ENCODE measurements around the gene GATA6. TPM values are rescaled to one million over a fixed set of nuclear protein-coding genes. Genes with fewer than 3 reads are reported as not detected.

The GATA6 gene
- 10 to 100 TPM; 47.7 to 61.5 (median 61.1) TPM for polyA plus RNA-seq (ENCODE audit: insufficient read depth in 1 of 5, insufficient read length in 5 of 5, low replicate concordance in 1 of 5)
- long read RNA-seq, donor 1, transcript GATA6-201 (7 exons, 3,770 nt): major isoform, 48 of 144 reads
- long read RNA-seq, donor 1, partial matches to known transcripts: 93 of 144 reads
- long read RNA-seq, donor 1, other reads (novel, unspliced or antisense): 0 of 144 reads
- long read RNA-seq, donor 2, transcript GATA6-201 (7 exons, 3,770 nt): major isoform, 22 of 23 reads
- long read RNA-seq, donor 2, partial matches to known transcripts: 0 of 23 reads
- long read RNA-seq, donor 2, other reads (novel, unspliced or antisense): 0 of 23 reads
- long read RNA-seq, donor 3, transcript GATA6-201 (7 exons, 3,770 nt): major isoform, 21 of 50 reads
- long read RNA-seq, donor 3, partial matches to known transcripts: 25 of 50 reads
- long read RNA-seq, donor 3, other reads (novel, unspliced or antisense): 0 of 50 reads
- long read RNA-seq, donor 4, transcript GATA6-202 (6 exons, 2,057 nt): minor isoform, 5 of 52 reads
- long read RNA-seq, donor 4, transcript GATA6-201 (7 exons, 3,770 nt): major isoform, 17 of 52 reads
- long read RNA-seq, donor 4, partial matches to known transcripts: 30 of 52 reads
- long read RNA-seq, donor 4, other reads (novel, unspliced or antisense): 0 of 52 reads
- long read RNA-seq, donor 5, transcript GATA6-201 (7 exons, 3,770 nt): major isoform, 17 of 60 reads
- long read RNA-seq, donor 5, partial matches to known transcripts: 40 of 60 reads
- long read RNA-seq, donor 5, other reads (novel, unspliced or antisense): 0 of 60 reads
- long read RNA-seq, donor 6, transcript GATA6-201 (7 exons, 3,770 nt): major isoform, 41 of 96 reads
- long read RNA-seq, donor 6, partial matches to known transcripts: 52 of 96 reads
- long read RNA-seq, donor 6, other reads (novel, unspliced or antisense): 0 of 96 reads
- long read RNA-seq, donor 7, transcript GATA6-202 (6 exons, 2,057 nt): minor isoform, 6 of 60 reads
- long read RNA-seq, donor 7, transcript GATA6-201 (7 exons, 3,770 nt): major isoform, 39 of 60 reads
- long read RNA-seq, donor 7, partial matches to known transcripts: 15 of 60 reads
- long read RNA-seq, donor 7, other reads (novel, unspliced or antisense): 0 of 60 reads
- long read RNA-seq, donor 8, transcript GATA6-201 (7 exons, 3,770 nt): major isoform, 11 of 34 reads
- long read RNA-seq, donor 8, partial matches to known transcripts: 21 of 34 reads
- long read RNA-seq, donor 8, other reads (novel, unspliced or antisense): 0 of 34 reads

DNA sequence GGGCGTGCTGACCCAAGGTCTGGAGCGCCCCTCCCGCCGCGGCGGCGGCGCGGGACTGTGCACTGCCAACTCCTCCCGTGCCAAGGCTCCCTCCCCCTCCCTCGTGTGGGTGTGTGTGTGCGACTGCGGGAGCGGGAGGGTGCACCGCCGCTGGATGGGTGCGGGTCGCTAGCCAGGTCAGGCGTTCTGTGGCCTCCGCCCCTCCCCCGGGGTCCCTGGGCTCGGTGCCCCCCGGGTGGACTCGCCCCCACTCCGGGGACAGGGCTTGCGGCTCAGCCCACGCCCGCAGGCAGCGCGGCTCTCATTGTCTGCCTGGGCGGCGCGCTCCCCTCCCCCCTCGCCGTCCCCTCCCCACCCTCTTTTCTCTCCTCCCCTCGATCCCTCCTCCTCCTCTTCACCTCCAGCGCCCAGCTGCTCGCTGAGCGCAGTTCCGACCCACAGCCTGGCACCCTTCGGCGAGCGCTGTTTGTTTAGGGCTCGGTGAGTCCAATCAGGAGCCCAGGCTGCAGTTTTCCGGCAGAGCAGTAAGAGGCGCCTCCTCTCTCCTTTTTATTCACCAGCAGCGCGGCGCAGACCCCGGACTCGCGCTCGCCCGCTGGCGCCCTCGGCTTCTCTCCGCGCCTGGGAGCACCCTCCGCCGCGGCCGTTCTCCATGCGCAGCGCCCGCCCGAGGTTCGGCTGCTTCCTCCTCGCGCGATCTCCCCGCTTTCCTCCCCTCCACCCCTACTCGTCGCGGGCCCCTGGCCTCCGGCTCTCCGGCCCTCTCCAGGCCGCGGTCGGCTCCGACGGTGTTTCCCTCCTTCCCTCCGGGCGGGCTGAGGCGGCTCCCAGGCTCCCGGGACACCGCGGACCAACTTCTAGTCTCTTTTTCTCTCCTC lies at the start of gene GATA6:
GATA6 (plus strand) TSS at position 579 of the 878 bp plus-strand sequence. CDS start 1,556 bp downstream, outside the sequence.
- peak; percentile 95 to 96 for DNase-seq

DNA sequence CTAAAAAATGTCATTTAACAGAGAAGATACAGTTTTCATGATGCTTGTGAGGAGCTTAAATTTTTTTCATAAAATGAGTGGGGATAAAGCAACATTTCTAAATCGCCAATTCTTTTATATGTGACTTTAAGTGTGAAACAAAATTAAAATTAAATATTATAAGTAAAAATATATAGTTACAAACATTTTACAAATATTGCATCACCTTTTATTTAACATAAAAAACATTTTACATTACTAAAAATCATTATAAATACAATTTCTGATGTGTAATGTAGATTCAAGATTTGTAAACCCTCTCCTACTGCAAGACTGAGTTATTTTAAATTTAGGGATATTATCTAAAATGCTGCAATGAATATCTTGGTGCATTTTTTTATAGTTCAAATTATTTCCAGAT lies 44.4 kb upstream of the GATA6 start:
- no peak for DNase-seq

DNA sequence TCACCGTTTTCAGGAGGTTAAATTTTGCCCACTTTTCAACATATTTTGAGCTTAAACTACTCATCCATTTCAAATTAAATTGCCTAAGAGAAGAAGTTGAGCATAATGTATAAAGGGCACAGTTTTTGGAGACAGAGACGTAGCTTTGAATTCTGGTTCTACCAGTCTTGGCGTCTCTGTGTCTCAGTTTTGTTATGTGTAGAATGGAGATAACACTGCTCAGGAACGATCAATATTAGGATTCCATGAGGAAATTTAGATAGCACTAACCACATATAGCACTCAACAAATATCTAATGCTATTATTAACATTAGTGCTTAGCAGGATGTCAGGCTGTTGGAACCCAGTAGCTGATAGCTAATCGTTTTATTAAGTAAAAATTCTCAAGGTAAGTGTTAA lies 40.4 kb upstream of the GATA6 start:
- DNase-seq: no peak

DNA sequence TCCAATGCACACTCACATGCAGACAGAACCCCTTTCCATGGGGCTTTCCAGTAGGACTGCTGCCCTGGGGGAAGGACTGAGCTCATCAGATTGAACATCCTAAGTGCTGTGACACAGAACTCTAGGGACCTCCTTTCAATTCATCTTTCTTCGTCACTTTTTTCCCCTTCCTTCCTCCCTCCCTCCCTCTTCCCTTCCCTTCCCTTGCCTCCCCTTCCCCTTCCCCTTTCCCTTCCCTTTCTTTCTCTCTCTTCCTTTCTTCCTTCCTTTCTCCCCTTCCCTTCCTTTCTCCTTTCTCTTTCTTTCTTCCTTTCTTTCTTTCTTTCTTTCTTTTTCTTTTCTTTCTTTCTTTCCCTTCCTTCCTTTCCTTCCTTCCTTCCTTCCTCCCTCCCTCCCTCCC lies 39.6 kb upstream of the GATA6 start:
- no peak for DNase-seq

DNA sequence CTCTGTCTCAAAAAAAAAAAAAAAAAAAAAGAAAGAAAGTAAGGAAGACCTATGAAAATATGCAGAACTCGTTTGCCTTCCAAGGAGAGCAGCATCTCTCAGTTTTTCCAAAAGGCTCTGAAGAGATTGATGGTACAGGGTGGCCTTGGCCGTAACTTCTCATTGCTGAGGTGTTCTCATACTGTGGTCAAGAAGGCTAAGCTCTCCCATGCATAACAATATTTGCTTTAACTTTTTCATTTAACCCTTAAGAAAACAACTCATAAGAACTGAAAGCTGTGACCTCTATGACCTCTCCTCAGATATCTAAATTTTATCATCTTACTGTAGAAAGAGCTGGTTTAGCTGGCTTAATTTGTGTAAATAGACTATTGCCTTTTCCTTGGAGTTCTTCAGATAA lies 37.1 kb upstream of the GATA6 start:
- no peak for DNase-seq

DNA sequence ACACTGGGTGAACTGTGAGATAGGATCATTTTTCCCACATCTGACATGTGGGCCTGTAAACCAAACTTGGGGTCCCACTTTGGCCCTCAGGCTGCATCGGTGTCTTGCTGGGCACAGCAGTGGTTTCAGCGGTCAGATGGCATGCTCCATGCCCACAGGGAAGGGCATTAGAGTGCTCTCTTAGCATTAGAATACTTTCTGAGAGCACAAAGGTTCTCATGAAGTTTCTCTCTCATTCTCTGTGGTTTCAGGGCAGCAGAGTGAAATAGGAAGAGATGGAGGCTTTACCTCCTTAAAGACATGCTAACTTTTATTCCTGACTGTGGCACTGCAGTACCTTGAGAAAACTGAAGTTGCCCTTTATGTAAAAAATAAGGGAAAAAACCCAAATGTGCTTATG lies 36.6 kb upstream of the GATA6 start:
- DNase-seq: no peak

DNA sequence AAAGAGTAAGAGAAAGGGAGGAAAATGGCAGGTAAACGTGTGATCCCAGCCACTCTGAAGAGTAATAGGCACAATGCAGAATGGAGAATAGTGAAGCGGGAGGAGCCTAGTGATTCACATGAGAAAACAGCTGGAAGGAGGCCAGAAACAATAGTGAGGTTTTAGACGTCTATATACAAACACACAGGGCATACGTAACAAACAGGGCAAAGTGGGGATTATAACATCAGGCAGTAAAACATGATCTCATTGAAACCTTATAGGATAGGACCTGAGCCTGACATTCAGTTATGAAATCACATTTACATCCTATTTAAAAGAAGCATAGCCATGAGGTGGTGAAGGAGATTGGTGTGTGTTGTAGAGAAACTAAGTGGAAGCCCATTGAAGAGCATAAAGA lies 33.0 kb upstream of the GATA6 start:
- DNase-seq: no peak

DNA sequence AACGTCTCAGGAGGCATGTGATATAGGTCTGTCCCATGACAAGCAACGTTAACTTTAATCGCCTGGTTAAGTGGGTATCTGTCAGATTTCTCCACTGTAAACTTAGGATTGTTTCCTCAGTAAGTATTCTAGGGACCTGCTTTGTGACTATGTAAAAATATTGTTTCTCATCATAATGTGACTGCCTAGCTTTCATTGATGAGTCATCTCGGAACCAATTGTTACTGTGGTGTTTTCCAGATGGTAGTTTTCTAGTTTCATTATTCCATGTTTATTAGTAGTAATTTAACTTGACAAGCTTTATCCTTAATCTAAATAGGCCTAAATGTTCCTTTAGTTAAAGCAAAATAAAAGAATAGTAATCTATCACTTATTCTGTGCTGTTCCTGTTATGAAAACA lies 28.2 kb upstream of the GATA6 start:
- DNase-seq: no peak

DNA sequence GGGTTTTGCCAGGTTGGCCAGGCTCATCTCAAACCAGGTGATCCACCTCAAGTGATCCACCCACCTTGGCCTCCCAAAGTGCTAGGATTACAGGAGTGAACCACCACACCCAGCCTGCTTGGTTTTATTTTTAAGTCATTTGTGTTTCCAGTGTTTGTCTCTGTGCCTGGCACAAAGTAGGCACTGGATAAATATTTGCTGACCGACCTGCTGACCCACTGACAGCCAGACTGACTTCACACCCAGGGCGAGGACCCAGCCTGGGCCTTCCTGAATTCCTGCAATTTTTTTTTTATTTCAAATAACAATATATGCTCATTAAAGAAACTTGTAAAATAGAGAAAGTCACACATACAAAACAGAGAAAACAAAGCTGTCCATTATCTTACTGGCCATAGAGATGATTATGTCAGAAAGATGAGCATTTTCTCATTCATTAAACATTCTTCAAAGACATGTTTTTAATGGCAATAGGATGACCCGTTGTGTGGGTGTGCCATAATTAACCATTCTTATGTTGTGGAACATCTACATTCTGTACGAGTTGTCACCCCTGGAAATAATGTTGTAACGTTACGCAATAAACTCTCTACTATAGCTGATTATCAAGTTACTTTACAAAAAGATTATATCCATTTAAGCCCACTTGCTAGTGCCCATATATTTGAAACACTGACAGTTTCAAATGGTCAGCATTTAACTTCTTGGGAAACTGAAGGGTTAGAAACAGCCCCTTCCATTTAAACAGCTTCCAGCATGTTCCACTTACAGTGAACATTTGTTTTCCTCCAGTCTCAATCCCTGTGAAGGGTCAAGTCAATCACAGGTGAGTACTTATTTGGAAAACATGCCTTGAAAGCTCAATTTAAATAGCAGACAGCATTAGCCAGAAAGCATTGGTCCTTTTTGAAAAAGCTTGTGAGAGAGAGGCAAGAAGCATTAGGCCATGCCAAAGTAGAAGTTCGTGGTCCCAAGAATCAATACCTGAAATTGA lies 25.7 kb upstream of the GATA6 start:
- no peak for DNase-seq

DNA sequence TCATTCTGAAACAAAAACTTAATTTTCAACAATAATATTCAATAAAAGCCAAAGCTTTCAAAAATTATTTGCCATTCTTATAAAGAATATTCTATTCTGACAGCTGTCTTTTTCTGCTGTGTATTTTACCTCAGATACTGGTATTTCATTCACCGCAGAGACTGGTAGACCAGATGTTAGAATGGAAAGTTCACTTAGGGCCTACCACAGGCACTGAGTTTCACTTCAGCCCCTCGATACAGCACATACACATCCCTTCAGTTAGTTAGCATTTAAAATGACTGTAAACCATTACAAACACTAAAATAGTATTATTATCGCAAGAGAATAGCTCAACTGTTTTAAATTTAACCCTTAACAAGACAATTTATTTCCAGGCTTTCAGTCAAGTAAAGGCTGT lies 24.2 kb upstream of the GATA6 start:
- DNase-seq: no peak

DNA sequence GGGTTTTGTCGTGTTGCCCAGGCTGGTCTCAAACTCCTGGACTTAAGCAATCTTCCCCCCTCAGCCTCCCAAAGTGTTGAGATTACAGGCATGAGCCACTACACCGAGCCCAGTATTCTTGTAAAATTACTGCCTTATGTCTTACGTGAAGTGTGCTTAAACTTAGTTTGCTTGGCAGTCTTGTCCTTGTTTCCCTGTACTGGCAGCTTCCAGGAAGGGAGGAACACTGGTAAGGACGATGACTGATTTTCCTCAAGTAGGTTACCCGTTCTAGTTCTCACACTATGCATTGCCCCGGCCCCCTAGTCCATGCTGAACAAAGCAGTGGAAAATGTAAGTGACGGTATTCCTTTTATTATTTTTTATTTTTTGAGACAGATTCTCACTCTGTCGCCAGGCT lies 19.7 kb upstream of the GATA6 start:
- DNase-seq: no peak

DNA sequence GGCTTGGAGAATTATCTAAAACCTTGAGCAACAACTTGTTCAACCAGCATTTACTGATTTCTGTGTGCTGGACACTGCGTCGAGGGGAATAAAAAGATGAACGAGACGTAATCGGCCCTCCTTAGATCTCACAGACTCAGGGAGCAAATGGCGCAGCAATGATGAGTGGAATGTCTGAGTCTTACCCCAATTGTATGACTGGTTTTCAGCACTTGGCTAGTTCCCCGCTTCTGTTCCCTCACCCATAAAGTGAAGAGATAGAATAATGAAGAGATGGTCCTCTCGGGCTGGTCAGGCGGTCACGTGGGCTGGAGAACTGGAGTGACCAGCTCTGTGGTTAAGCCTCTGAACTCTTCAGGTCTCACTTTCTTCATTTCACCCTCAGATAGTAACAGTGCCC lies 17.3 kb upstream of the GATA6 start:
- no peak for DNase-seq

DNA sequence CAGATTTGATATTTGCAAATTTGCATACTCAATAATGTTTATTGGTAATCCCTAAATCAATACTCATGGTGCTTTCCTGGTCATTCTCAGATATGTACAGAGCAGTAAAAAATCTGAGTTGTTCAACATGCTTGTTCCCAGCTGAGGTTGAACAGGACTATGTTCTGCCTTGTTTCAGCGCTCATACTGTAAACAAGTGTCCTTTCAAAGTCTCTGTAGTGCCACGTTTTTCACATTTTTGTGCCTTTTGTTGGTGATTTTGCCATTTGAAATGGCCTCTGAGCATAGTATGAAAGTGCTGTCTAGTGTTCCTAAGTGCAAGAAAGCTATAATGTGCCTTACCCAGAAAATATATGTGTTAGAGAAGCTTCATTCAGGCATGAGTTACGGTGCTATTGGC lies 16.0 kb upstream of the GATA6 start:
- DNase-seq: no peak

DNA sequence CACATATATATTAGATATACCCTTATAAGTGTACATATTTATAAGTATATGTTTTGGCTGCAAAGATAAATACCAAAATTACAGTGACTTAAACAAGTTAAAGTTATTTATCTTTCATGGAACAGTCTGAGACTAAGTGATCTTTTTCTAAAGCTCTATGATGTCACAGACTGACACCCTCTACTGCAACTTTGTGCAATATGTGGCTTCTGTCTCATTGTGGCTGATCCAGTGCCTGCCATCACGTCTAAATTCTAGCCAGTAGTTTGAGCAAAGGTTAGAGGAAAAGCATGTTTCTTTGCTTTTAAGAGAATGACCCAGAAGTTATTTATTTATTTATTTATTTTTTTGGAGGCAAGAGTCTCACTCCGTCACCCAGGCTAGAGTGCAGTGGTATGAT lies 13.8 kb upstream of the GATA6 start:
- no peak for DNase-seq

DNA sequence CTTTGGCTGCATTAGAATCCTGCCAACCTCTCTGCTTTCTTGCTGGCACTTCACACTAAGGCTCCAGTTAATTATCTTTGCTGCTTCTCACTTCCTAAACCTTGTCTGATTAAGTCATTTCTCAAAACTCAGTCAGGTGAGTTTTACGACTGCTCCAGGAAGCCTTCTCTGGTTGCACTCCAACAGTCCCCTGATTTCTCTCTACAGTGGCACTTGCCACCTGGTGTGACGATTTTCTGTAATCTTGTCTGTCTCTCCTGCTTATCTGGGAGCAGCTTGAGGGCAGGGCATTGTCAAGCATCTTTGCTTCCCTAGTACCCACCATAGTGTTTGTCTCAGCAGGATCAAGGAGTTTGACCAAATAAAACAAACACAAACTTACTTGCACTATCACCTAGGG lies 10.4 kb upstream of the GATA6 start:
- DNase-seq: no peak

DNA sequence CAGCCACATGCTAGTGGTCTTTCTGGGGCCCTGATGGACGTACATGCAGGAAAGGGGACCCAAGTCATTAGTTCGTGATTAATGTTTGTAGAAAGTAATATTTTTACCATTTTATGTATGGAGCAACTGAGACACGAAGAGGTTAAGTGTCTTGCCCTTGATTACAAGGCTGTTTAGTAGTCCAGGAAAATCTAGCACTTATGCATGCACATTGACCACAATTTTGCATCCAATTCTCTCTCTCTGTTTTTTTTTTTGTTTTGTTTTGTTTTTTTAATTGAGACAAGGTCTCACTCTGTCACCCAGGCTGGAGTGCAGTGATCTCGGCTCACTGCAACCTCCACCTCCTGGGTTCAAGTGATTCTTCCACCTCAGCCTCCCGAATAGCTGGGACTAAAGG lies 8.3 kb upstream of the GATA6 start:
- DNase-seq: no peak

DNA sequence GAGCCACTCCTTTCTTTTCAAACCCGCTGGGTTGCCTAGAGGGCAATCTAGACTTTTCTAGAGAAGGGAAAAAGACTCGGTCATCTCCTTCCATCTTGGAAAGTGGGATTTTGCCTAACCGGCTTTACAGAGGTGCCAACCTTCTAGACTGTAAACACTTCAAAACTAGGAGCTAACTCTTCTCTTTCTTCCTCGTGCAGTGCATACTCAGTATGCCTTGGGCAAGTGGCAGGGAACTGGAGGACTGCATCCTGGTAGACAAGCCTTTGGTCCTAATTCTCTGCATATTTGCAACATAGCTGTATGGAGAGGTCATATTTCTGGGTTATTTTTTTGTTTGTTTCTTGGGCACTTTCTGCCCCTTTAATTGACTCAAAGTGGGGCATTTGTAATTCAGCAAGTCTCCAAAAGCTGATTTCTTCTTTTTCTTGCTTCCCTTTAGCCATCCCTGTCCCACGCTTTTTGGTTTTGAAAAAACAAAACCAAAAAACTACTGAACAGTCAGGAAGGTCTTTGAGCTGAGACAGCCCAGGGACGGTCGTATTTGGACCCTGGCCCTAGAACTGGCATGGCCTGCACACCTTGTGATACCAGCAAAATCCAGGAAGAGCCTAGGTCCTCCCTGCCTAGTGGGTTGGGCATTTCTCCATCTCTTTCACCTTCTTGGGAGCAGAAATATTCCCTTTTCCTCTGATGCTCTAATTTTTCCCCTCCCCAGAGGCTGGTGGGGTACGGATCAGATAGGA lies 5.8 kb upstream of the GATA6 start:
- no peak for DNase-seq

DNA sequence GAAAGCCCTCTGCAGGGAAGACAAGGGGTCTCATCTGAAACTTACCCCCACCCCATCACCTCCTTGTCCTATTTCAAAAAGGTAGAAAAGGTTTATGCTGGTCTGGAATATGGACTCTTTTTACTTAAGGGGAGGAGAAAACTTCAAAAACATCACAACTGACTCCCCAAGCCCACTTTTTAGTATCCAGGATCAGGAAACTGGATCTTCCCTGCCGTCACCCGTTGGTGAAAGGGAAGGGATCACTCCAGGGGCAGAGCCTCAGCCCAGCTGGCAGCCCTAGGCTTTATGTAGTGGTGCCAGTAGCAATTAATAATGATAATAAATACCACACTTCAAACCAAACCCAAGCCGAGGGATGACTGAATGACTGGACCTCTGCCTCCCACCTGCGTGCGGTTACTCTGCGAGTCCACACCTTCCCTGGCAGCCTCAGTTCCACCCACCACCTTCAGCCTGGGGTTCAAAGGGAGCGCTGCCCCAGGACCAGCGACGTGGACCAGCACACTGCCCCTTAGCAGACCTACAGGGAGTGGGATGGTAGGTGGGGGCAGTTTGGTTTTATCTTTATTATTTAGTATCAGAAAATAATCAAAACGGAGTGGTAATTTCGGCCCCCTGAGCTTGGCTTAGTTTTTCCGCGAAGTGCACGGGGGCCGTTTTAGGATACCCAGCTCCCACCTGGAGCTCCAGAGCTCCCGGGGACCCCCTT lies 4.9 kb upstream of the GATA6 start:
- no peak for DNase-seq
